IMR-90 (cell line): Measurements from ENCODE around the gene DYSF. TPM values are rescaled to one million over a fixed set of nuclear protein-coding genes. Genes with fewer than 3 reads are reported as not detected.

ENCODE experiments used
- ATAC-seq: fragments of 200-7000 bp; cut with Tn5 transposase; 2 replicates; pipeline ENCODE4 v1.9.1; 2020; ENCODE audit warnings: low read depth, mild to moderate bottlenecking, moderate library complexity
- BruUV-seq: library from RNA; stranded (reverse); fragments of 400-500 nt; replicated peaks from 2 replicates; lab custom pipeline; 2021; lab: Mats Ljungman, UMichigan
- CTCF ChIA-PET: fragments of 300-600 bp; formaldehyde crosslinking; extraction: SDS; loops from one replicate; lab custom pipeline; 2021; ENCODE audit warnings: antibody characterized with exemption; lab: Yijun Ruan, JAX
- POLR2A ChIA-PET: fragments of 300-600 bp; sonication (Branson Sonifier 250); formaldehyde crosslinking; loops from one replicate; lab custom pipeline; 2022; ENCODE audit warnings: antibody characterized with exemption; ENCODE audit not compliant: unreplicated experiment; lab: Charles Lee
- DNase-seq: peaks from one replicate; pipeline ENCODE4 v3.0.0; 2013
- H2AFZ ChIP-seq: replicated peaks from 2 replicates; pipeline ENCODE3; 2013; ENCODE audit warnings: low read length, mild to moderate bottlenecking; ENCODE audit not compliant: poor library complexity
- H2AK5ac ChIP-seq: 2 replicates; pipeline ENCODE4 v1.6.1; 2013; ENCODE audit warnings: low read depth, low read length, inconsistent platforms
- H2AK9ac ChIP-seq: replicated peaks from 2 replicates; pipeline ENCODE3; 2013; ENCODE audit warnings: mild to moderate bottlenecking, low read depth, low read length, moderate library complexity; ENCODE audit not compliant: poor library complexity
- H2BK120ac ChIP-seq: 2 replicates; pipeline ENCODE4 v1.6.1; 2013; ENCODE audit warnings: low read depth, low read length, inconsistent platforms
- H2BK15ac ChIP-seq: 3 replicates; pipeline ENCODE4 v1.6.1; 2013; ENCODE audit warnings: low read depth, low read length, inconsistent platforms
- H2BK20ac ChIP-seq: 2 replicates; pipeline ENCODE4 v1.6.1; 2013; ENCODE audit warnings: low read depth, mild to moderate bottlenecking, inconsistent platforms, low read length, moderate library complexity
- H2BK5ac ChIP-seq: 2 replicates; pipeline ENCODE4 v1.6.1; 2013; ENCODE audit warnings: mild to moderate bottlenecking, low read depth, low read length, inconsistent platforms; ENCODE audit not compliant: poor library complexity, severe bottlenecking
- H3K14ac ChIP-seq: replicated peaks from 2 replicates; pipeline ENCODE4 v1.6.1; 2013; ENCODE audit warnings: low read depth, low read length, inconsistent platforms
- H3K18ac ChIP-seq: 2 replicates; pipeline ENCODE4 v1.6.1; 2013; ENCODE audit warnings: low read depth, low read length, control low read depth
- H3K23ac ChIP-seq: 2 replicates; pipeline ENCODE4 v1.6.1; 2013; ENCODE audit warnings: low read depth, low read length, inconsistent platforms
- H3K27ac ChIP-seq: 2 replicates; pipeline ENCODE4 v1.5.1; 2013; ENCODE audit warnings: mild to moderate bottlenecking, control low read depth, low read length; ENCODE audit not compliant: insufficient read depth
- H3K27me3 ChIP-seq: 2 replicates; pipeline ENCODE4 v1.6.1; 2013; ENCODE audit warnings: low read length; ENCODE audit not compliant: control insufficient read depth, insufficient read depth
- H3K36me3 ChIP-seq: 2 replicates; pipeline ENCODE4 v1.6.1; 2013; ENCODE audit warnings: low read length, mixed read lengths; ENCODE audit not compliant: control insufficient read depth, insufficient read depth
- H3K4ac ChIP-seq: 2 replicates; pipeline ENCODE4 v1.6.1; 2013; ENCODE audit warnings: low read depth, low read length, inconsistent platforms
- H3K4me1 ChIP-seq: 2 replicates; pipeline ENCODE4 v1.6.1; 2013; ENCODE audit warnings: low read length, mixed read lengths; ENCODE audit not compliant: control insufficient read depth, insufficient read depth
- H3K4me2 ChIP-seq: 2 replicates; pipeline ENCODE4 v1.6.1; 2013; ENCODE audit warnings: low read depth, mild to moderate bottlenecking, control low read depth, low read length, moderate library complexity
- H3K4me3 ChIP-seq: 2 replicates; pipeline ENCODE4 v1.5.1; 2013; ENCODE audit warnings: low read depth, mild to moderate bottlenecking, control low read depth, low read length, moderate library complexity; ENCODE audit not compliant: insufficient read depth
- H3K56ac ChIP-seq: 2 replicates; pipeline ENCODE4 v1.6.1; 2013; ENCODE audit warnings: low read length, inconsistent platforms; ENCODE audit not compliant: insufficient read depth; ENCODE audit errors: extremely low read depth
- H3K79me1 ChIP-seq, 2 experiments: 2 replicates each; pipeline ENCODE4 v1.6.1; 2013; ENCODE audit warnings: low read length in 2 of 2, inconsistent platforms in 1 of 2, low read depth in 1 of 2
- H3K9ac ChIP-seq: 2 replicates; pipeline ENCODE4 v1.6.1; 2013; ENCODE audit warnings: low read depth, low read length, control low read depth
- H3K9me1 ChIP-seq: 2 replicates; pipeline ENCODE4 v1.6.1; 2013; ENCODE audit warnings: low read length, inconsistent platforms; ENCODE audit not compliant: insufficient read depth
- H3K9me3 ChIP-seq: 2 replicates; pipeline ENCODE4 v1.6.1; 2013; ENCODE audit warnings: low read length; ENCODE audit not compliant: control insufficient read depth, insufficient read depth
- H4K20me1 ChIP-seq: 2 replicates; pipeline ENCODE4 v1.6.1; 2013; ENCODE audit warnings: low read length, inconsistent platforms; ENCODE audit not compliant: insufficient read depth
- H4K5ac ChIP-seq: 2 replicates; pipeline ENCODE4 v1.6.1; 2013; ENCODE audit warnings: mild to moderate bottlenecking, low read depth, low read length, control low read depth
- H4K8ac ChIP-seq, 2 experiments: 2 replicates each; pipeline ENCODE4 v1.6.1; 2013; ENCODE audit warnings: low read depth in 2 of 2, low read length in 2 of 2, control low read depth in 1 of 2, inconsistent platforms in 1 of 2
- H4K91ac ChIP-seq: 2 replicates; pipeline ENCODE4 v1.6.1; 2013; ENCODE audit warnings: low read depth, low read length, inconsistent platforms; ENCODE audit not compliant: insufficient read depth
- BHLHE40 ChIP-seq: fragments of 150-350 bp; IDR thresholded peaks from 2 replicates; pipeline ENCODE4 v1.6.1; 2016; ENCODE audit warnings: mild to moderate bottlenecking, low read depth, low read length
- CEBPB ChIP-seq: IDR thresholded peaks from 2 replicates; pipeline ENCODE4 v1.6.1; 2012; ENCODE audit warnings: low read depth, low read length, improper control_type of control experiment
- CHD1 ChIP-seq: IDR thresholded peaks from 2 replicates; pipeline ENCODE4 v1.6.1; 2012; ENCODE audit warnings: low read depth, low read length, improper control_type of control experiment
- MXI1 ChIP-seq: IDR thresholded peaks from 2 replicates; pipeline ENCODE4 v1.6.1; 2012; ENCODE audit warnings: low read depth, mild to moderate bottlenecking, low read length, moderate library complexity, borderline replicate concordance
- RFX5 ChIP-seq: IDR thresholded peaks from 2 replicates; pipeline ENCODE4 v1.8.0; 2012; ENCODE audit warnings: low read depth, mild to moderate bottlenecking, low read length, moderate library complexity
- WGBS, 2 experiments: methylation state at CpG; one replicate each; pipeline versions ENCODE4 v1.1.5 to v1.1.7; 2013; ENCODE audit warnings: missing lambda C conversion rate in 2 of 2; ENCODE audit not compliant: insufficient read length in 1 of 2; ENCODE audit errors: extremely low coverage in 2 of 2; 5-methylcytosine and 5-hydroxymethylcytosine counted together
- dilution Hi-C: fragments of 300-500 bp; cut with HindIII; formaldehyde crosslinking; loops from one replicate; pipeline ENCODE4 v1.14.3; 2018; ENCODE audit warnings: low sequenced_read_pairs; ENCODE audit not compliant: unreplicated experiment
- in situ Hi-C: fragments of 300-500 bp; cut with MboI; formaldehyde crosslinking; loops from 3 replicates; pipeline ENCODE4 v1.14.3; 2019; ENCODE audit warnings: low sequenced_read_pairs, inconsistent platforms, mixed read lengths
- intact Hi-C: fragments of 100-400 bp; cut with micrococcal nuclease; formaldehyde crosslinking; loops from 2 replicates; pipeline ENCODE4 v1.10.0; 2022
- polyA plus RNA-seq, 3 experiments: library from polyadenylated mRNA; depleted of rRNA; stranded (reverse); fragments of >200 nt; gene quantifications; 2 replicates each; pipeline ENCODE4 v1.2.3, GENCODE V29; 2012; ENCODE audit warnings: low replicate concordance in 1 of 3
- total RNA-seq: library from RNA; depleted of rRNA; stranded (reverse); fragments of >200 nt; gene quantifications from 2 replicates; pipeline ENCODE4 v1.2.3, GENCODE V29; 2012

DYSF gene
- total and polyA plus RNA-seq, 2 of the 4 experiments (the other 2 are of a cell fraction) = 0.09 to 0.18 TPM

DNA sequence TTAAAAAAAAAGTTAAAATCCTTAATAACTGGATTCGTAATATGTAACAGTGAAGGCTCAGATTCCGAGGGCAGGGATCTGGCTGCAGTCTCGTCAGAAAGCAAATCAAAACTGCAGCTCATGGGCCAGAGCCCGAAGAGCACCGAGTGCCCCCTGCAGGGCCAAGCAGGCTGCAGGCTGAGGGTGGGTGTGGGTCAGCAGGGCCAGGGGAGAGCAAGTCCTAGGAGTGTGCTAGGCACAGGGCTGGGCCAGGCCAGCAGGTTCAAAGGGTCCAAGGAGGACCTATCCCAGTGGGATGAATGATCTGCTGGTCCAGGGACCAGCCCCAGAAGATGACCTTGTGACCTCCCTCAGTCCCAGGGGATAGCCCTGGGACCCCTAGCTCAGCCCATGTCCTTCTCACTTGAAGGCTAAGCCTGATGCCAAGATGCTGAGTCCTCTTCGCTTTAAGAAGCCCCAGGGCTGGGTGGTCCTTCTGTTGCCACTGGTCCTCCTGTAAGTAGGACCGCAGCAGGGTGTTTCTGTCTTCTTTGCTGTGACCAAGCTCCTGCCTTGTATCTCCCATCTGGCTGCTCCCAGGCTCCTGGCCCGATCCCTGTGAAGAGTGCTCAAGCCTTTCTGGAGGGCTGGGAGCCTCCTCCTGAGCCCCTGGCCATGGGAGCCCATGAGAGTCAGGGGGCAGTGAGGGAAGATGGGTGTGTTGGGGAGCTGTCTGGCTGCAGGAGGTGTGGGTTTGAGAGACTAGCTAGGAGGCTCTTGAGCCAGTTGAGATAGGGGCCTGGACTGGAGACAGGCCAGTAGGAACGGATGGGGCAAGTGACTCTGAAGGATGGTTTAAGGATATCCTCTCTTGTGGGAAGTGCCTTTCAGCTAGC is 150.7 kb downstream of the DYSF start (continued):
- no peak for TF ChIP-seq CHD1

DNA sequence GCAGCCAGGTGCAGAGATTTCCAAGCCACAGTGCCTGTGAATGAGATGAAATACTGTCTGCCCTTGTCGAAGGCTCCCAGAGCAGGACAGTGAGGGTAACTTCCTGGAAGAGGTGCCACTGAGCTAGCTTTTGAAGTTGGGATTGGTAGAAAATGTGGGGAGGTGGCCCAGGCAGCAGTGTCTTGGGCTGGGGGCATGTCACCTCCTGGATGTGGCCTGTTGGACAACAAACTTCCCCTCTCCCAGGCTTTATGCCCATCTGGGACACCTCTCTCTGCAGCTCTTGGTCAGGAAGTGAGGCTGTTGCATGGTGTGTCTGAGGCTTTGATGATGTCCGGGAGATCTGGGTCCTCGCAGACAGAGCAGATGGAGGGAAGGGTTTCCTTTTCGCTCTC is 151.4 kb downstream of the DYSF start:
- DNase-seq (no peak), ATAC-seq (no peak)
- no TSS peak for BruUV-seq
- Histone ChIP-seq H4K5ac (no peak overlapping the region), H4K20me1 (no peaks in the 10 kb centered on the region), H2BK5ac (no peak overlapping the region), H4K91ac (no peak overlapping the region), H3K23ac (no peak overlapping the region), H3K27me3 (peaks cover 53% of the 10 kb centered on the region), H3K79me1 (no peaks in the 10 kb centered on the region), H3K27ac (no peak overlapping the region), H2BK15ac (no peak overlapping the region), H2AK5ac (no peak overlapping the region), H3K9me1 (no peaks in the 10 kb centered on the region), H2BK120ac (no peak overlapping the region), H4K8ac (no peak overlapping the region), H3K4me2 (no peak overlapping the region), H3K4me3 (no peak overlapping the region), H3K18ac (no peak overlapping the region), H3K56ac (no peak overlapping the region), H3K4me1 (no peaks in the 10 kb centered on the region), H3K36me3 (no peaks in the 10 kb centered on the region), H3K4ac (no peak overlapping the region), H2AK9ac (no peak overlapping the region), H3K14ac (no peak overlapping the region), H3K9ac (no peak overlapping the region), H2AFZ (no peak overlapping the region), H2BK20ac (no peak overlapping the region), H3K9me3 (no peaks in the 10 kb centered on the region)
- in situ Hi-C loops (loop anchor here (5.0 kb wide), 1 partner anchor 548 kb away; no protein-coding TSS in a partner anchor), intact Hi-C loops (no loop called here), dilution Hi-C loops (no loop called here)
- TF ChIP-seq RFX5 (no peak), BHLHE40 (no peak), CHD1 (no peak), CEBPB (no peak), MXI1 (no peak)
- no CpG with 5 or more reads among the region's 4 CpGs for WGBS, 2 experiments
- POLR2A ChIA-PET = no interaction called here
- CTCF ChIA-PET = interaction anchor here (0.8 kb wide), 1 partner anchor 20 kb away, joined by 3 read pairs; no protein-coding TSS in a partner anchor
